Breast epithelium (tissue), 3 donors: ENCODE results near the gene FAM120A.

Source experiments
- CTCF ChIP-seq, 3 donors: fragments of 450-650 bp; IDR thresholded peaks; one replicate each; pipeline ENCODE4 v1.5.1; 2016 to 2017; ENCODE audit warnings: antibody characterized with exemption in 3 of 3, mild to moderate bottlenecking in 3 of 3, moderate library complexity in 3 of 3
- POLR2A ChIP-seq: fragments of 450-650 bp; IDR thresholded peaks from one replicate; pipeline ENCODE4 v1.6.1; 2016; ENCODE audit warnings: antibody characterized with exemption, mild to moderate bottlenecking, moderate library complexity

GRCh38 chr9:93555370-93555769, 103.9 kb downstream of the FAM120A start:
- TF ChIP-seq POLR2A (no peak), CTCF (IDR thresholded peaks at IDR 0.05) (no peak)
